HG03159 (cell line): Measurements from ENCODE around the gene CMAS.

Source experiments
- ATAC-seq: cut with Tn5 transposase; IDR thresholded peaks from one replicate; pipeline ENCODE4 v1.9.1; 2021; ENCODE audit warnings: mild to moderate bottlenecking, moderate library complexity; ENCODE audit not compliant: unreplicated experiment

CMAS gene

GRCh38 chr12:22105542-22105941 lies 59.5 kb downstream of the CMAS start:
- no peak for ATAC-seq

DNA sequence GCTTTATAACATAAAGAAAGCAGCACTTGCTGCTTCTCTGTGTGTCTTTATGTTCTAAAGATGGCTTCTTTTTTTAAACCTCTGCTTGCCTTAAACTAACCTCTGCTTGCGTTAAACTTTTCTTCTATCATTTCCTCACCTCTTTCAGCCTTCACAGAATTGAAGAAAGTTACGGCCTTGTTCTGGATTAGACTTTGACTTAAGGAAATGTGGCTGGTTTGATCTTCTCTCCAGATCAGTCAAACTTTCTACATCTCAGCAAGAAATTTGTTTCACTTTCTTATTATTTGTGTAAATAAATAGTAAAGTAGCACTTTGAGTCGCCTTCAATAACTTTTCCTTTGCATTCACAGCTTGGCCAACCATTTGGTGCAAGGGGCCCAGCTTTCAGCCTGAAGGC lies 64.2 kb downstream of the CMAS start:
- ATAC-seq, result no peak
